Measurements from ENCODE around the gene MC4R. TPM values are rescaled to one million over a fixed set of nuclear protein-coding genes. Genes with fewer than 3 reads are reported as not detected.

MC4R gene
- total RNA-seq, 2 experiments from 2014 or later: not detected

GRCh38 chr18:60413944-60414547 is 41.5 kb upstream of the MC4R start:
- Mint-ChIP-seq H3K36me3 (ENCODE audit: low read depth) (no peaks in the 10 kb centered on the region), H3K9me3 (no peaks in the 10 kb centered on the region), H3K4me1 (ENCODE audit: low read depth) (no peaks in the 10 kb centered on the region), H3K27ac (no peak overlapping the region), H3K27me3 (no peaks in the 10 kb centered on the region), H3K4me3 (no peak overlapping the region)
- ChIA-PET CTCF (interaction anchor here (1.0 kb wide), 1 partner anchor 9 kb away, joined by 3 read pairs; no protein-coding TSS in a partner anchor), POLR2A (no interaction called here)
- TF ChIP-seq CTCF (IDR thresholded peaks at IDR 0.05): no peak
- ATAC-seq (ENCODE audit: poor library complexity): no peak
- no peak for DNase-seq
- no peaks in the 10 kb centered on the region for H3K4me1 ChIP-seq (ENCODE audit: insufficient read depth, low read length)
- no peaks in the 10 kb centered on the region for H3K36me3 ChIP-seq (ENCODE audit: insufficient read depth, low read length)
- intact Hi-C loops (cut with DNase I, micrococcal nuclease): no loop called here
- H3K4me3 ChIP-seq (ENCODE audit: low read length): no peak overlapping the region
- peaks cover 0 to 6% of the 10 kb centered on the region in 2 experiments for H3K9me3 ChIP-seq (ENCODE audit: control insufficient read depth in 1 of 2, insufficient read depth in 1 of 2, low read length in 2 of 2)
- no peaks in the 10 kb centered on the region for H3K27me3 ChIP-seq (ENCODE audit: control insufficient read depth in 1 of 2, insufficient read depth in 2 of 2, low read length in 2 of 2)
- no peak overlapping the region for H3K27ac ChIP-seq (ENCODE audit: low read depth in 1 of 2, low read length in 2 of 2)

GRCh38 chr18:60411715-60412114 is 39.1 kb upstream of the MC4R start:
- H3K9me3 Mint-ChIP-seq: no peaks in the 10 kb centered on the region
- no peak for TF ChIP-seq CTCF (IDR thresholded peaks at IDR 0.05)
- DNase-seq: no peak
- H3K4me3 ChIP-seq (ENCODE audit: low read length): no peak overlapping the region
- ChIA-PET POLR2A (no interaction called here), CTCF (no interaction called here)
- H3K9me3 ChIP-seq (ENCODE audit: control insufficient read depth in 1 of 2, insufficient read depth in 1 of 2, low read length in 2 of 2): peaks cover 0 to 6% of the 10 kb centered on the region in 2 experiments
- H3K27me3 ChIP-seq (ENCODE audit: control insufficient read depth in 1 of 2, insufficient read depth in 2 of 2, low read length in 2 of 2): no peaks in the 10 kb centered on the region
- H3K36me3 Mint-ChIP-seq (ENCODE audit: low read depth): no peaks in the 10 kb centered on the region
- intact Hi-C loops (cut with DNase I, micrococcal nuclease): no loop called here
- H3K4me1 Mint-ChIP-seq (ENCODE audit: low read depth): no peaks in the 10 kb centered on the region
- no peak overlapping the region for H3K4me3 Mint-ChIP-seq
- no peak overlapping the region for H3K27ac ChIP-seq (ENCODE audit: low read depth in 1 of 2, low read length in 2 of 2)
- ATAC-seq (ENCODE audit: poor library complexity): no peak
- no peaks in the 10 kb centered on the region for H3K27me3 Mint-ChIP-seq
- H3K27ac Mint-ChIP-seq: no peak overlapping the region
- H3K36me3 ChIP-seq (ENCODE audit: insufficient read depth, low read length): no peaks in the 10 kb centered on the region
- no peaks in the 10 kb centered on the region for H3K4me1 ChIP-seq (ENCODE audit: insufficient read depth, low read length)

GRCh38 chr18:60406721-60407120 is 34.1 kb upstream of the MC4R start:
- H3K4me1 Mint-ChIP-seq (ENCODE audit: low read depth): no peaks in the 10 kb centered on the region
- Histone ChIP-seq H3K4me1 (ENCODE audit: insufficient read depth, low read length) (no peaks in the 10 kb centered on the region), H3K27me3 (ENCODE audit: control insufficient read depth in 1 of 2, insufficient read depth in 2 of 2, low read length in 2 of 2) (no peaks in the 10 kb centered on the region), H3K36me3 (ENCODE audit: insufficient read depth, low read length) (no peaks in the 10 kb centered on the region), H3K9me3 (ENCODE audit: control insufficient read depth in 1 of 2, insufficient read depth in 1 of 2, low read length in 2 of 2) (no peaks in the 10 kb centered on the region), H3K27ac (ENCODE audit: low read depth in 1 of 2, low read length in 2 of 2) (no peak overlapping the region), H3K4me3 (ENCODE audit: low read length) (no peak overlapping the region)
- H3K36me3 Mint-ChIP-seq (ENCODE audit: low read depth): no peaks in the 10 kb centered on the region
- ChIA-PET POLR2A (no interaction called here), CTCF (no interaction called here)
- DNase-seq (no peak), ATAC-seq (ENCODE audit: poor library complexity) (no peak)
- no peak overlapping the region for H3K4me3 Mint-ChIP-seq
- no peaks in the 10 kb centered on the region for H3K9me3 Mint-ChIP-seq
- no peaks in the 10 kb centered on the region for H3K27me3 Mint-ChIP-seq
- intact Hi-C loops (cut with DNase I, micrococcal nuclease): no loop called here
- no peak for TF ChIP-seq CTCF (IDR thresholded peaks at IDR 0.05)
- no peak overlapping the region for H3K27ac Mint-ChIP-seq

Data from CD4-positive, alpha-beta T cell (primary cell).